NCI-H2081 treated with DMSO at 0.1 percent for 48 hours (cell line): ENCODE data around the gene TMPRSS9.
"Not testable (repeated sequence)": the region's sequence is repeated elsewhere in the genome, so short reads cannot be mapped to it uniquely, and the experiment has no call there.

Experiments used
- DNase-seq: peaks from one replicate; lab custom pipeline; 2025; lab: John Stamatoyannopoulos, UW

TMPRSS9 gene

DNA sequence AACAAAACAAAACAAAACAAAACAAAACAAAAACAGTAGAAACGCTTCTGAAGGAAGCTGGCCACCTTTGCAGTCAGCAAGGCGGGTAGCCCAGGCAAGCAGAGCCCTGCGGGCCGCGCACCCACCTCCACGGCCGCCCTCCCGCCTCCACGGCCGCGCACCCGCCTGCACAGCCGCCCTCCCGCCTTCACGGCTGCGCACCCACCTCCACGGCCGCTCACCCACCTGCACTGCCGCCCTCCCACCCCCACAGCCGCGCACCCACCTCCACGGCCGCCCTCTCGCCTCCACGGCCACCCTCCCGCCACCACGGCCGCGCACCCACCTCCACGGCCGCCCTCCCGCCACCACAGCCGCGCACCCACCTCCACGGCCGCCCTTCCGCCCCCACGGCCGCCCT, 76.3 kb downstream of the TMPRSS9 start:
- no peak for DNase-seq

DNA sequence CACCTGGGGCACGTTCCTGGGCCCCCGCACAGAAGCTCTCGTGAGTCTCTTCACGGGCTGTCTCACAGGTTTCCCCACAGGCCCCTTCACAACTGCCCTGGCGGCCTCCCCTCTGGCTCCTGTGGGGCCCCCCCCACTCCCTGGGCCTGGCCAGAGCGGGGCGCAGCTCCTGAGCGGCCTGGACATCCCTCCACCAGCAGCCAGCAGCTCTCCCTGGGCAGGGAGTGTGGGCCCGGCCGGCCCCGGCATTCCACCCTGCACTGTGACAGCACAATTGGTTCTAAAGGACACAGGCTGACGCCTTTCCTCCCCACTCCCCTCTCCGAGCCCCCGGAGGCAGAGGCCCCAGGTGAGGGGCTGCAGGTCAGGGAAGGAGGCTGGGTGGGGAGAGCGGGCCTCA, 76.9 kb downstream of the TMPRSS9 start:
- no peak for DNase-seq

DNA sequence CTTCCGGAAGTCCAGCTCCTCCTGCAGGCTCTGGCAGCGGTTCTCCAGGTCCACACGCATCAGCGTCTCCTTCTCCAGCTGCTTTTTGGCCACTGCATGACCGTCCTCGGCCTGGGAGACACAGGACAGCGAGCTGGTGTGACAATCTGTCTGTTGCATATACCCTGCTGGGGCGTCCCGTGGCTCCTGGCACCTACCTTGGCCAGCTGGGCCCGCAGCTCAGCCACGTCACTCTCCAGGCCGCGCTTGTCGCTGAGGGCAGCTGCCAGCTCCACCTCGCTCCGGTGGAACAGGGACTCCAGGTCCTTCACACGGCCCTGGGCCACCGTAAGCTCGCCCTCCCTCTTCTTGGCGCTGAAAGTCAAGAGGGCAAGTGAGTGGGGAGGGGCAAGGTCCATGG, 78.1 kb downstream of the TMPRSS9 start:
- no peak for DNase-seq

DNA sequence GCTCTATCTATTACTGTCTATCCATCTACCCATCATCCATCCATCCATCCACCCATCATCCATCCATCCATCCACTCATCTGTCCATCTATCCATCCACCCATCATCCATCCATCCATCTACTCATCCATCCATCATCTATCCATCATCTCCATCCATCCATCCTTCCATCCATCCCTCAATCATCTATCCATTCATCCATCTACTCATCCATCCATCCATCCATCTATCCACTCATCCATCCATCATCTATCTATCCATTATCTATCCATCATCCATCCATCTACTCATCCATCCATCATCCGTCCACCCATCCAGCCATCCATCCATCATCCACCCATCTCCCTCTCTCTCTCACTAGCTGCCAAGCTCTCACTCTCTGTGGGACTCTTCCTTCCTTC, 80.5 kb downstream of the TMPRSS9 start:
- DNase-seq = no peak

DNA sequence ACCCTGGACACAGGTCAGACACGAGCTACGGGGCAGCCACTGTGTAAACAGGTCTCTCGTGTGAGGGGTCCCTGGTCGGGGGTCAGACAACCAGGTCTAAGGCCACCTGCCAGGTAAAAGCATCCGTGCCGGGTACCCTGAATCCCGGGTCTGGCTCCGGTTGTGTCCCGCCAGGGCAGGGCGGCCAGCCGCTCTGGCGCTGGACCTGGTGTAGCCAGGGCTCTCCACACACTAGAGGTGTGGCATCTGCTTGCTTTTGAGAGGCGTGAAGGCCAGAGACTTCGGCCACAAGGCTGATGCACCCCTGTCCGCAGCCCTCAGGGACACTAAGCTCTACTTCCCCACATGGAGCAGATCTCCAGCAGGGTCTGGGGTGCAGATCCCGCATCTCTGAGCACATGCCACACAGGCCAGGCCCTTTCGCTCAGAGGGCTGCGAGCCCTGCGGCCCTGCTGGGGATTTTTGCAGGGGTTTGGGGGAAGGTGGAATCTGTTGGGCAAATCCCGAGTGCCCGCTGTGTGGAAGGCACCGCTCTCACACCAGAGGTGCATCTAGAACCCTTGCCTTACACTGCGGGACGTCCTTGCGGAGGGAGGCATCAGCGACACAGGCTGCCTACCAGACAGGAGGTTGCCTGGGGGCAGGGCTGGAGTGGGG, 81.2 kb downstream of the TMPRSS9 start:
- DNase-seq = no peak

DNA sequence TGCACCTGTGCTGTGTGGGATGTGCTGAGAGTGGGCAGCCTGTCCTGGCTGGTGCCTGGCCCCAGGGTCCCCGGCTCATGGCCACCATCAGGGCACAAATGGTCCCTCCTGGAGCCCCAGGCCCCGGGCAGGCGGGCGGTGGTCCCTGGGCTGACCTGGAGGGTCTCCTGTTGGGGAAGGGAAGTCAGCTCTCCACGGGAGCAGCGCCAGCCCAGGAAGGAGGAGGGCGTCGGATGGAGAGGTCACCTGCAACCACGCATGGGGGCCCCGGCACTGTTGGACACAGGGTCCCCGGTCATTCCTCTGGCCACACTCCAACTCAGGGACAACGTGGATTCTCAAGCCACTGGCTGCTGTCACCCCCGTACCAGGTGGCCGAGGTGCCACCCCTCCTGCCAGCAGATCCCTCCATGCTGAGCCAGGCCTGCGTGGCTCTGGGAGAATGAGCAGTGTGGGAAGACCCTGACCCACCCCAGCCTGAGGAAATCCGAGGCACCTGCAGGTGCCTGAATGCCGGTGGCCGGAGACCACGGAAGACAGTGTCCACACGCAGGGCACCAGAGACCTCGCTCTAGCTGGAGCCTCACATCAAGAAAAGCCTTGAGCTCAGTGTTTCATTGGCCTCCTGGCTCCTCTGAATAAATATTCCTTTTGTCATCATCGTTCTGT, 83.2 kb downstream of the TMPRSS9 start:
- no peak for DNase-seq

DNA sequence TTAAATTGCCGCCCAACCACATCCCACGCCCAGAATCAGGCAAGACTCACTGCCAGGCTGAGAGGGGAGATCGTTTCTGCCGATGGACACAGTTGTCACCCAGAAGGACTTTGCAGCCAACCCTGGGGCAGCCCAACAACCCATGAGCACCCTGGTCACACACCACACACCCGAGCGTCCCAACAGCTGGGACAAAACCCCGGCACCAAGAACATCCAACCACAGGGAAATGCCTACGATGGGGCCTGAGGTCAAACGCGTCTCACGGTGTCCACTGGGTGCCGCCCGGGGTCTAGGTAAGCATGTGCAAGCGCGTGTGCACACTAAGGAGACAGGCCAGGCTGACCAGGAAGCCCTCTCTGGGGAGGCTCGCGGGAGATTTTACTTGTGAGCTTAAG, 83.7 kb downstream of the TMPRSS9 start:
- no peak for DNase-seq

DNA sequence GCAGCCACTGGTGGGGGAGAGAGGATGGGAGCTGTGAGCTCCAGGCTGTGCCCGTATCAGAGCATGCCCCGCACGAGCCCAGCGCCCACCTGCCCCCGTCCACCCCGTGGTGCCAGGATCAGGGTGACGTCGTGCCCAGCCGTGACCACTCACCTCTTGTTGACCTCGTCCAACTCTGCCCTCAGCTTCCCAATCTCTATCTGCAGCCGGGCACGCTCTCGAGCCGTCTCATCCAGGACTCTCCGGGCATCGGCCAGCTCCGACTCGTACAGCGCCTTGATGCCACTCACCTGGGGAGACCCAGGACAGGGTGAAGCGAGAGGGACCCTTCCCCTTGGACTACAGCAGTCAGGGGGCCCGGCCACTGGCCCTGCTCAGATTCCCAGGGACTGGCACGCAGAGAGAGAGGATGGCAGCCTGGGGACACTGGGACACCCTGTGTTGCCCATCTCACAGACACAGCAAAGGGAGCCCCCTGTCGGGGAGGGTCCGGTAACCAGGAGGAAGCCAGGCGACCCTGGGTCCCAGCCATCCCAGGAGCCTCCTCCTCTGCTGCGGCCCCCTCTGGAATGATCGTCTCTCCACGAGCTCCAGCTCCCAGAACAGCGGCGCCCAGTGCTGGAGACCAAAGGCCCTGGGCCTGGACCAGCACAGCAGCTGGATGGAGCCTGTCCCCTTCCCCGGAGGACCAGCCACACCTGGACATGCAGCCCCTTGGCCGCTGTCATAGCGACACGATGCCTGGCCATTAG, 84.4 kb downstream of the TMPRSS9 start:
- DNase-seq = no peak

DNA sequence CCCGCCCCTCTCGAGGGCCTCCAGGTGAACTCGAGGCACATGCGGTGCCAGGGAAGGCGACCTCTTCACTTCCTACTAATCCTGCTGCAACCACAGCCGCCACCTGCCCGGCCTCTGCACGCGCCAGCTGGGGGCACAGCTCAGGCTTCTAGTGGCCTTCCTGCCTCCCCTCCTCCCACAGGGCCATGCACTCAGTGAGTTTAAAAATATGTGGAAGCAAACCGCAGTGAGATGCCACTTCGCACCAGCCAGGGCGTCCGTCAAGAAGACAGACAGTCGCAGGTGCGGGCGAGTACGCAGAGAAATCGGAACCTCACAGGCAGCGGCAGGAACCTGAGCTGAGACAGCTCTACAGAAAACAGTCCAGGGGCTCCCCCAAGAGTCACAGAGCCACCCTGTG, 86.3 kb downstream of the TMPRSS9 start:
- no peak for DNase-seq

DNA sequence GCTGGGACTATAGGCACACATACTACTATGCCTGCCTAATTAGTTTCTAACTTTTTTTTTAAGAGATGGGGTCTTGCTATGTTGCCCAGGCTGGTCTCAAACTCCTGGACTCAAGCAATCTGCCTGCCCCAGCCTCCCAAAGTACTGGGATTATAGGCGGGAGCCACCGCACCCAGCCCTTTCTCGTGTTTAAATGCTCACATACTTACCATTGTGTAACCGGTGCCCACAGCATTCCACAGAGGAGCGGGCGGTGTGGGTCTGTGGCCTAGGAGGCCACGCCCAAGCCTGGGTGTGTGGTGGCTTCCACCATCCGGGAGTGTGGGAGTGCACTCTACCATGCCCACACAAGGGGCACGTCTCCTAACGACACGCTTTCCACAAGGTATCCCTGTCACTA, 89.0 kb downstream of the TMPRSS9 start:
- no peak for DNase-seq

DNA sequence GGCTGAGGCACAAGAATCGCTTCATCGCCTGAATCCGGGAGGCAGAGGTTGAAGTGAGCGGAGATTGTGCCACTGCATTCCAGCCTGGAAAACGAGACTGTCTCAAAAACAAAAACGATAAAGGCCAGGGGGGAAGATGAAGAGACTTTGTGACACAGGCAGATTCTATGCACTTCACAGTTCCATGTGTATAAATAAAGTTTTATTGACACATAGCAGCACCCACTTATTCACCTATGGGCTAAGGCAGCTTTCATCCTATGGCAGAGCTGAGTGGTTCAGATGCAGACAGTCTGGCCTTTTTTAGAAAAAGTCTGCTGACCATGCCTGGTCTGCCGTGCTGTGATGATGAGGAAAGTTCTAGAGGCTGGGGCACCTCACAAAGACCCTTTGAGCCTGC, 91.1 kb downstream of the TMPRSS9 start:
- DNase-seq = no peak

DNA sequence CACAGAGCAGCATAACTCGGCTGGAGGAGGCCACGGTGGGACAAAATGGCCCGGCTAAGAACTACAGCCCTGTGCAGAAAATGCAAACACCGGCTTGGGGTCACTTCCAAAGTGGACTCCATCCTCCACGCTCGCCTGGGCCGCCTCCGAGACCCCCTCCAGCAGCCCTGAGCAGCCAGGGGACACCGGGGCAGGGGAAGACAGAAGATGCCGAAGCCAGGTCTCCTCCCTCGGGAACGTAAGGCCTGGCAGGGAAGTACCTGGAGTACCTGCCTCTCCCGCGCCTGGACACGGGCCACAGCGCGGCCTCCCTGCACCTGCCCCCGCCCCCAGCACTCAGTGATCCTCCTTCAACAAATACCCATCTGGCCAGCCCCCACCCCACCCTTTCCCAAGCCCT, 91.7 kb downstream of the TMPRSS9 start:
- no peak for DNase-seq

DNA sequence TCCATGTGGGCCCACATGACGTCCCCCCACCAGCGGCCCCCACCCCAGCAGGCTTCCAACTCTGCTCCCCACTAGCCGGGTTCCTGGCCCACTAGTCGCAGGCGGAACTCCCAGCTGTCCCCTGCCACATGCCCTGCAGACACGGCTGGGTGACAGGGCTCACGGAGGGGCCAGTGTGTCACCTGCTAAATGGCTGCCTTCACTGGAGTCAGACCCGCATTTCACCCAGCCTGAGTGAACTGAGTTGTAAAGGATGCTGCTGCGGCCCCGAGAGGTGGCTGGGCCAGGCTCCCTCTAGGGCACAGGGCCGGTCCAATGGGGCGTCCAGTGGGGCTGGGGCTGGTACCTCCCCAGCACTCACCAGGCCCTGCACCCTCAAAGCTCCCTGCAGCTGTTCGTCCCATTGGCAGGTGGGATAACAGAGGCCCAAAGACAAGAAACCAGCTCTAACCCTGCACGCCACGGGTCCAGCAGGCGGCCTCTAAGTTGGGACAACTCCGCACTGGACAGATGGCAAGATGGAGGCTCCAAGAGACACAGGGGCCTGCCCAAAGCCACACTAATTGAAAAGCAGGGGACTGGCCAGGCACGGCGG, 93.5 kb downstream of the TMPRSS9 start:
- no peak for DNase-seq

DNA sequence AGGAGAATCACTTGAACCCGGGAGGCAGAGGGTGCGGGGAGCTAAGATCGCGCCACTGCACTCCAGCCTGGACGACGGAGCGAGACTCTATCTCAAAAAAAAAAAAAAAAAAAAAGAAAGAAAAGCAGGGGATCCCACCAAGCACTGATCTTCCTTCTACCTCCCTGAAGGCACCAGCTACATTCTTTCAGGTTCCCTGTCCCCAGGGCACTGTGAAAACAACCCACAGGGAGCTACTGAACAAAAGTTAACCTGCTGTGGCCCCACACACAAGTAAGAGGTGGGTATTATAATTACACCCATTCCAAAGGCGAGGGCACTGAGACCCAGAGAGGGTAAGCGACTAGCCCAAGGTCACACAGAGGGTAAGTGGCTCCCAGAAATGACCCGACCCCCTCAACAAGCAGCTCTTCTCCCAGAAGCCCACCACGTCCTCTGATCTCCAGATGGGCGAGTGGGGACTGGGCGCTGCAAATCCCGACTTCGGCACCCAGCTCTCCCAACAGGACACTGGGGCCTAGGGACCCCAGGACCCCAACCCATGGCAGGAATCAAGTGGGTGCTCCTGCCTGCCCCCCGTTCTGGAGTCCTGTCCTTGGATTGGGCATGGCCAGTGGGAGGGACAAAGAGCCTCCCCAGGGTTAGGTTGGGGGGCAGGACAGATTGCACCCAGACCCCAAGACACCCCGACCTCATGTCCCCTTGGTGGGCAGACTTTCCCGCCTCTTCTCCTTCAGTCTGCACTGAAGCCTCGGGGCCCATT, 94.3 kb downstream of the TMPRSS9 start:
- DNase-seq = no peak

DNA sequence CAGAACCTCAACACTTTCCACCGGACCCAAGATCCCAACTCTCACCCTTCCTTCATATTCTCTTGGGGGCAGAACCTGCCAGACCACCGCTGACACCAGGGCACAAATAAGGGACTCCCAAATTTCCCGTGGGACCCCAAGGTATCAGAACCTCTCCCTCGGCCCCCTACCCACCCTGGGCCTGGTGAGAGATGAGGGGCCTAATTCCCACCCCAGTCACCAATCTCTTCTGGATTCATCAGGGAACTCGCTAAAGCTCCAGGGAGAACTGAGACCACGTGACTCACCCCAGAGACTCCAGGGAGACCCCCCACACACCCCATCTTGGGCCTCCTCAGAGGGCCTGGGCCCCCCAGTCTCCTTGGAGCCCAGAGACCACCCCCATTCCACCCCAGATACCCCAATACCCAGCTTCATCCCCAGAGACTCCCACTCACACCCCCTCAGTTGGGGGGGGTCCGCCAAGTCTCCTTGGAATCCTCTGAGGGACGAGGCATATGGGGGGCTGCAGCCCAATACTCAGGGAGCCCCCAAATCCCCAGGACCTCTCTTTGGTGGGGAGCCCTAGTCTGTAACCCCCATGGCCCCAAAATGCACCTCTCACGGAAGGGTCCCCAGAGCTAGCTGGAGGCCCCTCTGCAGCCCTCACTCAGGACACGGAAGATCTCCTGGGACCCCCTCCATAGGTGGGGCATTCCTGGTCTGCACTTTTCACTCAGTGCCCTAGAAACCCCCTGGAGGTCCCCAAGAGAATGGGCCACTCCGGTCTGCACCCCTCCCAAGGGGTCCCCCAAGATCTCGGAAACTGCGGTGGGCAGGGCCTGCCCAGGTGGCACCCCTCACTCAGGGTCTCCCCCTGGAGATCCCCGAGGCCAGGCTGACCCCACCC, 95.1 kb downstream of the TMPRSS9 start:
- no peak for DNase-seq

DNA sequence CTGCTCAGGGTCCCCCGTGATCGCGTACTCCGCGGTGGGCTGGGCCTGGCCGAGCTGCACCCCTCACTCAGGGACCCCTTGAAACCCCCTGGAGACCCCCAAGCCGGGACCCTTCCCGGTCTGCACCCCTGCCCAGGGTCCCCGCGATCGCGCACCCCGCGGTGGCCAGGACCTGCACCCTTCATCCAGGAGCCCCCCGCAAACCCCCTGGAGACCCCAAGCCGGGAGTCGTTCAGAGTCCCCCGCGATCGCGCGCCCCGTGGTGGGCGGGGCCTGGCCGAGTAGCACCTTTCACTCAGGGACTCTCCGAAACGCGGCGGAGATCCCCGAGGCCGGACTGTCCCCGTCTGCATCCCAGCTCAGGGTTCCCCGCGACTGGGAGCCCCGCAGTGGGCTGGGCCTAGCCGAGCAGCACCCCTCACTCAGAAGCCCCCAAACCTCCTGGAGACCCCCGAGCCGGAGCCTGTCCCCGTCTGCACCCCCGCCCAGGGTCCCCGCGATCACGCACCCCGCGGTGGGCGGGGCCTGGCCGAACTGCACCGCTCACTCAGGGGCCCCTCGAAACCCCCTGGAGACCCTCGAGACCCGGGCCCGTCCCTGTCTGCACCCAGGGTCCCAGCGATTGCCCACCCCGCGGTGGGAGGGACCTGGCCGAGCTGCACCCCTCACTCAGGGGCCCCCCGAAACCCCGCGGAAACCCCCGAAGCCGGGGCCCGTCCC, 95.9 kb downstream of the TMPRSS9 start:
- DNase-seq = no peak

DNA sequence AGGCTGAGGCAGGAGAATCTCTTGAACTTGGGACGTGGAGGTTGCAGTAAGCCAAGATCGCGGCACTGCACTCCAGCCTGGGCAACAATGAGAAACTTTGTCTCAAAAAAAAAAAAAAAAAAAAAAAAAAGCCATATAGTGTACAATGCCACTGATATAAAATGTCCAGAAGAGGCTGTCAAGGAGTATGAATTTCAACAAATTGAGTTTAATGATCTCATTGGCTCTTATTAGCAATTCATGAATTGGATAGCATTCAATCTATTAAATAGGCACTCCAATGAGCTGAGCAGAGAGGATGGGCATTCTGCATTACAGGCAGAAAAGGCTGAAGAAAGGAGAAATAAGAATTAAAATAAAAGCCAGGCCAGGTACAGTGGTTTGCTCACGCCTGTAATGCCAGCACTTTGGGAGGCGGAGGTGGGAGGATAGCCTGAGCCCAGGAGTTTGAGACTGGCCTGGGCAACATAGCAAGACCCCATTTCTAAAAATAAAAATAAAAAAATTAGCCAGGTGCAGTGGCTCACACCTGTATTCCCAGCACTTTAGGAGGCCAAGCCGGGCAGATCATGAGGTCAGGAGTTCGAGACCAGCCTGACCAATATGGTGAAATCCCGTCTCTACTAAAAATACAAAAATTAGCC, 97.5 kb downstream of the TMPRSS9 start:
- no peak for DNase-seq

DNA sequence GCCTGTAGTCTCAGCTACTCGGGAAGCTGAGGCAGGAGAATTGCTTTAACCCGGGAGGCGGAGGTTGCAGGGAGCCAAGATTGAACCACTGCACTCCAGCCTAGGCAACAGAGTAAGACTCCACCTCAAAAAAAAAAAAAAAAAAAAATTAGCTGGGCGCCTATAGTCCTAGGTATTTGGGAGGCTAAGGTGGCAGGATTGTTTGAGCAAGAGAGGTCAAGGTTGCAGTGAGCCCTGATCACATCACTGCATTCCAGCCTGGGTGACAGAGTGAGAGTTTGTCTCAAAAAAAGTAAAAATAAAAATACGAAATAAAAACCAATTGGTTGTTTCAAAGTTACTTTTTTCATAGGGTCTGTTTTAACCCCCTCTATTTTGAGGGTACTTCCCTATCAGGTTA, 98.0 kb downstream of the TMPRSS9 start:
- no peak for DNase-seq

DNA sequence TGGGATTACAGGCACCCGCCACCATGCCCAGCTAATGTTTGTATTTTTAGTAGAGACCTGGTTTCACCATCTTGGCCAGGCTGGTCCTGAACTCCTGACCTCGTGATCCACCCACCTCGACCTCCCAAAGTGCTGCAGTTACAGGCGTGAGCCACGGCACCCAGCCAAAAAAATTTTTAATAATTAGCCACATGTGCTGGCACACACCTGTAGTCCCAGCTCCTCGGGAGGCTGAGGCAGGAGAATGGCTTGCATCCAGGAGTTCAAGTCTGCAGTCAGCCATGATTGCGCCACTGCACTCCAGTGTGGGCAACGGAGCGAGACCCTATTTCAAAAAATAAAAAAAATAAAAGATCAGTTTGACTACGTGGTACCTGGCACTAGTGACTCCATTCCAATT, 98.7 kb downstream of the TMPRSS9 start:
- DNase-seq = not testable (repeated sequence)

DNA sequence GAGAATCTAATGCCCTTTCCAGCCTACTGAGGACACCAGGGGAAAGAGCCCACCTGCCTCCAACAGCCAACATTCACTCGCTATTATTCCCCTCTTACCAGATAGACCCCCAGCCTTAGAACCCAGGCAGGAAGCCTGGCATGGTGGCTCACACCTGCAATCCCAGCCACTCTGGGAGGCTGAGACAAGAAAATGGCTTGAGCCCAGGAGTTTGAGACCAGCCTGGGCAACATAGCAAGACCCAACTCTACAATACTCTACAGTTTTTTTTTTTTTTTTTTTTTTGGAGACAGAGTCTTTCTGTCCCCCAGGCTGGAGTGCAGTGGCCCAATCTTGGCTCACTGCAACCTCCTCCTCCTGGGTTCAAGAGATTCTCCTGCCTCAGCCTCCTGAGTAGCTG, 100.2 kb downstream of the TMPRSS9 start:
- no peak for DNase-seq
